OCI-LY1 (cell line): ENCODE results near the gene CCL1.

Experiments used
- H2AFZ ChIP-seq: fragments of 200-600 bp; sonication (generic), shearing (Covaris generic); 2 replicates; pipeline ENCODE4 v1.6.0; 2014; ENCODE audit warnings: antibody characterized with exemption, mild to moderate bottlenecking, low read length
- H3F3A ChIP-seq: fragments of 200-600 bp; sonication (generic), shearing (Covaris generic); 2 replicates; pipeline ENCODE4 v1.6.0; 2014; ENCODE audit warnings: mild to moderate bottlenecking, antibody characterized with exemption, low read length, moderate library complexity; ENCODE audit not compliant: insufficient read depth
- H3K27ac ChIP-seq: fragments of 200-600 bp; sonication (generic); 2 replicates; pipeline ENCODE4 v1.5.1; 2014; ENCODE audit warnings: low read length, mixed run types, mild to moderate bottlenecking, low read depth; ENCODE audit not compliant: poor library complexity, severe bottlenecking
- H3K27me3 ChIP-seq: fragments of 200-600 bp; sonication (generic); 2 replicates; pipeline ENCODE4 v1.6.0; 2014; ENCODE audit warnings: antibody characterized with exemption, mild to moderate bottlenecking, low read length, moderate library complexity; ENCODE audit not compliant: insufficient read depth
- H3K36me3 ChIP-seq: fragments of 200-600 bp; sonication (generic); 2 replicates; pipeline ENCODE4 v1.6.1; 2014; ENCODE audit warnings: mild to moderate bottlenecking, antibody characterized with exemption, low read length, moderate library complexity, mixed read lengths; ENCODE audit not compliant: insufficient read depth
- H3K4me1 ChIP-seq: fragments of 200-600 bp; sonication (generic); 2 replicates; pipeline ENCODE4 v1.5.1; 2014; ENCODE audit warnings: mild to moderate bottlenecking, low read length, moderate library complexity; ENCODE audit not compliant: insufficient read depth, severe bottlenecking
- H3K4me2 ChIP-seq: fragments of 200-600 bp; sonication (generic), shearing (Covaris generic); 2 replicates; pipeline ENCODE4 v1.6.1; 2014; ENCODE audit warnings: low read length
- H3K4me3 ChIP-seq: fragments of 200-600 bp; sonication (generic); 2 replicates; pipeline ENCODE4 v1.5.1; 2014; ENCODE audit warnings: low read length, low read depth, mild to moderate bottlenecking, mixed read lengths; ENCODE audit not compliant: poor library complexity, severe bottlenecking
- H3K79me2 ChIP-seq: fragments of 200-600 bp; shearing (Covaris generic); 2 replicates; pipeline ENCODE4 v1.6.1; 2016; ENCODE audit warnings: mixed run types, low read length, mixed read lengths; ENCODE audit not compliant: insufficient read depth
- H3K9ac ChIP-seq: fragments of 200-600 bp; sonication (generic), shearing (Covaris generic); 2 replicates; pipeline ENCODE4 v1.6.1; 2014; ENCODE audit warnings: mild to moderate bottlenecking, low read length, mixed read lengths
- H3K9me2 ChIP-seq: fragments of 200-600 bp; sonication (generic), shearing (Covaris generic); 2 replicates; pipeline ENCODE4 v1.6.1; 2014; ENCODE audit warnings: low read depth, mild to moderate bottlenecking, low read length, mixed read lengths
- H3K9me3 ChIP-seq: fragments of 200-600 bp; shearing (Covaris generic); 2 replicates; pipeline ENCODE4 v1.6.1; 2014; ENCODE audit warnings: low read length, mixed read lengths
- H4K20me1 ChIP-seq: fragments of 200-600 bp; sonication (generic), shearing (Covaris generic); 2 replicates; pipeline ENCODE4 v1.6.0; 2016; ENCODE audit warnings: mild to moderate bottlenecking, low read length; ENCODE audit not compliant: insufficient read depth
- CTCF ChIP-seq: fragments of 200-600 bp; sonication (generic), shearing (Covaris generic); IDR thresholded peaks from 2 replicates; pipeline ENCODE4 v1.5.1; 2017; ENCODE audit warnings: mild to moderate bottlenecking, antibody characterized with exemption, low read length, moderate library complexity, mixed read lengths
- EZH2 ChIP-seq: fragments of 200-600 bp; sonication (generic), shearing (Covaris generic); IDR thresholded peaks from 2 replicates; pipeline ENCODE4 v1.8.0; 2017; ENCODE audit warnings: borderline replicate concordance, mixed run types, mild to moderate bottlenecking, antibody characterized with exemption, low read length, moderate library complexity, mixed read lengths

The CCL1 gene

GRCh38 chr17:34360601-34361270 is 2.3 kb downstream of the CCL1 start:
- Histone ChIP-seq H3K9ac (no peak overlapping the region), H3K79me2 (no peaks in the 10 kb centered on the region), H3K27me3 (no peaks in the 10 kb centered on the region), H3K4me1 (no peaks in the 10 kb centered on the region), H4K20me1 (no peaks in the 10 kb centered on the region), H3K4me2 (no peak overlapping the region), H3F3A (no peaks in the 10 kb centered on the region), H2AFZ (no peak overlapping the region), H3K9me3 (no peaks in the 10 kb centered on the region), H3K36me3 (no peaks in the 10 kb centered on the region), H3K4me3 (no peak overlapping the region), H3K9me2 (no peaks in the 10 kb centered on the region), H3K27ac (no peak overlapping the region)
- TF ChIP-seq EZH2 (no peak), CTCF (no peak)

- no peak overlapping the region for H3K27ac ChIP-seq
- H3K9me3 ChIP-seq: no peaks in the 10 kb centered on the region
- H3K4me1 ChIP-seq: no peaks in the 10 kb centered on the region
- no peak overlapping the region for H3K4me3 ChIP-seq
- H2AFZ ChIP-seq: no peak overlapping the region
- H3K9me2 ChIP-seq: no peaks in the 10 kb centered on the region
- no peak overlapping the region for H3K9ac ChIP-seq
- TF ChIP-seq EZH2 (no peak), CTCF (no peak)
- H3K4me2 ChIP-seq: no peak overlapping the region
- no peaks in the 10 kb centered on the region for H3K79me2 ChIP-seq
- H3K36me3 ChIP-seq: no peaks in the 10 kb centered on the region
- no peaks in the 10 kb centered on the region for H3F3A ChIP-seq
- H3K27me3 ChIP-seq: no peaks in the 10 kb centered on the region
- H4K20me1 ChIP-seq: no peaks in the 10 kb centered on the region
Measured at GRCh38 chr17:34358631-34359030, 4.4 kb downstream of the CCL1 start.

GRCh38 chr17:34357398-34357797 is 5.6 kb downstream of the CCL1 start:
- Histone ChIP-seq H3K79me2 (no peaks in the 10 kb centered on the region), H3K4me1 (no peaks in the 10 kb centered on the region), H3K27me3 (no peaks in the 10 kb centered on the region), H3K4me3 (no peak overlapping the region), H3K4me2 (no peak overlapping the region), H4K20me1 (no peaks in the 10 kb centered on the region), H3K9me3 (no peaks in the 10 kb centered on the region), H3K27ac (no peak overlapping the region), H3K9me2 (no peaks in the 10 kb centered on the region), H3F3A (no peaks in the 10 kb centered on the region), H3K36me3 (no peaks in the 10 kb centered on the region), H3K9ac (no peak overlapping the region), H2AFZ (no peak overlapping the region)
- no peak for TF ChIP-seq EZH2
- TF ChIP-seq CTCF: no peak
